GM19324 (cell line): ENCODE results near the gene PHAF1.
A peak's percentile ranks its signal among the peaks of the same experiment; 100 is the strongest.

Experiments used
- ATAC-seq: cut with Tn5 transposase; IDR thresholded peaks from one replicate; pipeline ENCODE4 v1.9.1; 2021; ENCODE audit warnings: mild to moderate bottlenecking, moderate library complexity; ENCODE audit not compliant: unreplicated experiment, low FRiP score

Gene PHAF1

DNA sequence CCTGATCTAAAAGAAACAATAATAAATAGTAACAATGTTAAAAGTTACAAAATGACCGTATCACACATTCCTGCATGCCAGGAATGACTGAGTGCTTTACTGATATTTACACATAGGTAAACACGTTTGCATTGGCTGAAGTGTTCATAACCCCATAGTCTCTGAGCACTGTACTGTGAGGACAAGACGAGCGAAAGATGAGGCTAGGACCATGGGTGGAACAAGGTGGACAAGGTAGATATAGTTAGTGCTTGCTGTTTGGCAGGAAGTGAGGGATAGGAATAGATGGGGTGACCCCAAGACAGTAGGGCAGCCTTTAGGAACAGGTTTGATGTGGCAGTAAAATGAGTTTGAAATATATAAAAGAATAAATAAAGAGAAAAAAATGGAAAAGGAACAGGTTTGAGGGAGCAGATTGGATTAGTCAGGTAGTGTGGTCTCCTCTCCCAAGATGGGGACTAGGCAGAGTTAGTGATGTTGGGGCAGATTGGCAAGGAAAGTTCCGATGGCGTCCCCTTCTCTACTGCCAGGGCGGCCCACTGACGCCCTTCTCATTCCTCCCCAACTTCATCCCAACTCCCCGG is 81.8 kb downstream of the PHAF1 start:
- ATAC-seq: no peak

DNA sequence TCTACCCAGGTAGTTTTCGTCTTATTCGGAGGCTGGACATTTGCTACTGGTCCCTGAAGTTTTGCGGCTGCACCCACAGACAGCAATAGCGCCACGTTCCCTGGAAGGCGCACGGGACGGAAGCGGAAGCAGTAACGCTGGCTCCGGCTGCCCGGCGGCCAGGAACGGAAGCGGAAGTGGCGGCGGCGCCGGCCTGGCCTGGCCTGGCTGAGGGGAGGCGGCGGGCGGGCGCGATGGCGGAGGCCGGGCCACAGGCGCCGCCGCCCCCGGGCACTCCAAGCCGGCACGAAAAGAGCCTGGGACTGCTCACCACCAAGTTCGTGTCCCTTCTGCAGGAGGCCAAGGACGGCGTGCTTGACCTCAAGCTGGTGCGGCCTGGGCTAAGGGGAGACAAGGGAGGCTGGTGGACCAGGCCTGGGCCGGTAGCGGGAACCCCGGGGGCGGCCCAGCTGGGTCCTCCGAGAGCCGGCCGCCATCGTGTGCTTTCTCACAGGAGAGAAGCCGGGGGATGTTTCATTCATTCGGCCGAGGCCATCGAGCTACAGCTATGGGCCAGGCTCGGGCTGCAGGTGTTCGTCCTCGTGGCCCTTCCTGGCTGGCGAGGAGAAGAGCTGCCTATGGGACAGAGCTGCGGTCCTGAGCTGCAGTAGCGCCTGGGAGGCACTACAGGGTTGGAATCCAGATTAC is 82.4 kb downstream of the PHAF1 start, which contains the start of gene E2F4:
Gene E2F4 (plus strand): TSS at position 161 of the 687 bp plus-strand sequence. CDS start 73 bp downstream, at position 234.
- peak; percentile 90 for ATAC-seq

DNA sequence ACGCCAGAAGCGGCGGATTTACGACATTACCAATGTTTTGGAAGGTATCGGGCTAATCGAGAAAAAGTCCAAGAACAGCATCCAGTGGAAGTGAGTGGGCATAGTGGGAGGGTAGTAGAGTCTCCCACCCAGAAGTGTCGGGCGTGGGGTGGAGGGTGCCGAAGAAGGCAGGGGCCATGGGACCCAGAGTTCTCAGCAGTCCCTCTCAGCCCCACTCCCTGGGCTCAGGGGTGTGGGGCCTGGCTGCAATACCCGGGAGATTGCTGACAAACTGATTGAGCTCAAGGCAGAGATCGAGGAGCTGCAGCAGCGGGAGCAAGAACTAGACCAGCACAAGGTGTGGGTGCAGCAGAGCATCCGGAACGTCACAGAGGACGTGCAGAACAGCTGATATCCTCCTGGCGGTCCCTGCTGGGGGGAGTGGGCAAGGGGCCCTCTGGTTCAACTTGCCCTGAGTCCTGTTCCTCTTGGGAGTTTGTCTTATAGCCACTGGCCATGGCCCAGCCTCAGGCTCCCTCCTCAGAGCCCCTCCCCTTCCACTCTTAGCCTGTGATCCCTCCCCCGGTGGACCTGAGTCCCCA is 83.1 kb downstream of the PHAF1 start:
- ATAC-seq: no peak

GRCh38 chr16:67193536-67193935 is 83.8 kb downstream of the PHAF1 start:
- ATAC-seq: no peak

GRCh38 chr16:67194260-67194659 is 84.5 kb downstream of the PHAF1 start:
- ATAC-seq: no peak

- no peak for ATAC-seq
Observed at GRCh38 chr16:67195676-67196075, 85.9 kb downstream of the PHAF1 start.

DNA sequence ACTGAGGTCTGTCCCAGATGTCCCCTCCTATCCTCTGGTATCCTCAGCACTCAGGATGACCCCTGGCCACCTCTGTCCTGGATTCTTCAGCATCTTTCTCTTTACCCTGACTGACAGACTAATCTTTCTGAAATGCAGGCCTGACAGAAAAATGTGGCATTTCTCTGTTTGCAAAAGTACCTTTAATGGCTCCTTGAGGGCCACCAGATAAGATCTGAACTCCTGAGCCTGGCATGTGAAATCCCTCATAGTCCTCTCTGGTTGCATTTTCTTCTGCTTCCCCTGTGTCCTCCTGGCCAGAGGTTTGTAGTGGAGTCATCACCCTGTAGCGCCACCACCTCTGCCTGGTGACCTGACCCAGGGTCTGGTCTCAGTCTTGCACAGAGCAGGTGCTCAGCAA is 87.1 kb downstream of the PHAF1 start:
- ATAC-seq: no peak

GRCh38 chr16:67197704-67198103 is 88.0 kb downstream of the PHAF1 start:
- no peak for ATAC-seq
